NT2/D1 (cell line): Measurements from ENCODE around the gene TMC8.

Source experiments
- DNase-seq: peaks from one replicate; pipeline ENCODE4 v3.0.0-alpha.2; 2011; ENCODE audit warnings: low read depth, low spot score
- H3K27me3 ChIP-seq: 2 replicates; pipeline ENCODE4 v1.6.0; 2011; ENCODE audit warnings: mild to moderate bottlenecking; ENCODE audit not compliant: insufficient read length, insufficient read depth
- H3K36me3 ChIP-seq: 2 replicates; pipeline ENCODE4 v1.6.1; 2011; ENCODE audit warnings: mild to moderate bottlenecking, low read length, mixed read lengths; ENCODE audit not compliant: insufficient read depth, insufficient read length
- H3K4me1 ChIP-seq: 2 replicates; pipeline ENCODE4 v1.5.1; 2011; ENCODE audit not compliant: insufficient read depth, insufficient read length
- H3K4me3 ChIP-seq: 2 replicates; pipeline ENCODE4 v1.5.1; 2011; ENCODE audit warnings: low read depth; ENCODE audit not compliant: insufficient read length
- H3K9ac ChIP-seq: 2 replicates; pipeline ENCODE4 v1.6.0; 2011; ENCODE audit warnings: low read depth; ENCODE audit not compliant: insufficient read length
- H3K9me3 ChIP-seq: 2 replicates; pipeline ENCODE4 v1.5.1; 2011; ENCODE audit warnings: mild to moderate bottlenecking, low read length; ENCODE audit not compliant: insufficient read depth
- SUZ12 ChIP-seq: IDR thresholded peaks from 2 replicates; pipeline ENCODE4 v1.6.1; 2011; ENCODE audit not compliant: insufficient read length, insufficient read depth; ENCODE audit errors: extremely low read depth
- YY1 ChIP-seq: IDR thresholded peaks from 2 replicates; pipeline ENCODE4 v1.6.1; 2011; ENCODE audit not compliant: insufficient read length, insufficient read depth
- ZNF274 ChIP-seq: IDR thresholded peaks from 2 replicates; pipeline ENCODE4 v1.6.1; 2011; ENCODE audit warnings: mild to moderate bottlenecking, low read depth, low read length

The TMC8 gene

GRCh38 chr17:78143214-78144146 is 12.9 kb downstream of the TMC8 start:
- TF ChIP-seq ZNF274: no peak
- no peak for TF ChIP-seq SUZ12
- TF ChIP-seq YY1: no peak
- H3K9ac ChIP-seq: no peak overlapping the region
- H3K27me3 ChIP-seq: peaks cover 2% of the 10 kb centered on the region
- H3K4me1 ChIP-seq: peaks cover 22% of the 10 kb centered on the region
- no peak for DNase-seq
- H3K36me3 ChIP-seq: no peaks in the 10 kb centered on the region
- H3K4me3 ChIP-seq: no peak overlapping the region
- H3K9me3 ChIP-seq: no peaks in the 10 kb centered on the region

GRCh38 chr17:78144147-78144719 is 13.7 kb downstream of the TMC8 start:
- no peak for DNase-seq

GRCh38 chr17:78144736-78145641 is 14.4 kb downstream of the TMC8 start:
- H3K36me3 ChIP-seq: no peaks in the 10 kb centered on the region
- H3K27me3 ChIP-seq: peaks cover 2% of the 10 kb centered on the region
- DNase-seq: no peak
- H3K9ac ChIP-seq: peak overlapping the region; percentile 46
- H3K4me1 ChIP-seq: peaks cover 24% of the 10 kb centered on the region
- H3K9me3 ChIP-seq: no peaks in the 10 kb centered on the region
- TF ChIP-seq YY1: no peak
- no peak for TF ChIP-seq ZNF274
- TF ChIP-seq SUZ12: no peak
- H3K4me3 ChIP-seq: no peak overlapping the region

More at GRCh38 chr17:78144147-78144719, 13.7 kb downstream of the TMC8 start:
- Histone ChIP-seq H3K4me3 (no peak overlapping the region), H3K36me3 (no peaks in the 10 kb centered on the region), H3K9me3 (no peaks in the 10 kb centered on the region), H3K27me3 (peaks cover 2% of the 10 kb centered on the region), H3K9ac (peak overlapping the region; percentile 51), H3K4me1 (peaks cover 24% of the 10 kb centered on the region)
- TF ChIP-seq ZNF274 (no peak), YY1 (no peak), SUZ12 (no peak)

GRCh38 chr17:78146471-78146869 is 15.9 kb downstream of the TMC8 start:
- Histone ChIP-seq H3K36me3 (no peaks in the 10 kb centered on the region), H3K9ac (no peak overlapping the region), H3K9me3 (no peaks in the 10 kb centered on the region), H3K4me3 (no peak overlapping the region), H3K27me3 (no peaks in the 10 kb centered on the region), H3K4me1 (peaks cover 21% of the 10 kb centered on the region)
- no peak for DNase-seq
- no peak for TF ChIP-seq SUZ12
- TF ChIP-seq ZNF274: no peak
- no peak for TF ChIP-seq YY1

GRCh38 chr17:78146881-78147280 is 16.3 kb downstream of the TMC8 start:
- no peaks in the 10 kb centered on the region for H3K27me3 ChIP-seq
- no peak overlapping the region for H3K9ac ChIP-seq
- peaks cover 24% of the 10 kb centered on the region for H3K4me1 ChIP-seq
- no peak overlapping the region for H3K4me3 ChIP-seq
- no peak for DNase-seq
- H3K36me3 ChIP-seq: no peaks in the 10 kb centered on the region
- H3K9me3 ChIP-seq: no peaks in the 10 kb centered on the region
- TF ChIP-seq SUZ12 (no peak), ZNF274 (no peak), YY1 (no peak)

GRCh38 chr17:78147315-78147998 is 16.9 kb downstream of the TMC8 start:
- H3K4me1 ChIP-seq: peaks cover 22% of the 10 kb centered on the region
- no peaks in the 10 kb centered on the region for H3K27me3 ChIP-seq
- no peak for TF ChIP-seq ZNF274
- TF ChIP-seq SUZ12: no peak
- TF ChIP-seq YY1: no peak
- no peaks in the 10 kb centered on the region for H3K9me3 ChIP-seq
- no peaks in the 10 kb centered on the region for H3K36me3 ChIP-seq
- DNase-seq: no peak
- no peak overlapping the region for H3K4me3 ChIP-seq
- H3K9ac ChIP-seq: no peak overlapping the region
